Stimulated activated CD4-positive, alpha-beta T cell treated with anti-CD3 and anti-CD28 coated beads, Interleukin-12 subunit alpha, Interleukin-12 subunit beta, amount 100 ng/mL, for 4 hours (primary cell): ENCODE results near the gene LRRFIP2.
"Not testable (repeated sequence)": the region's sequence is repeated elsewhere in the genome, so short reads cannot be mapped to it uniquely, and the experiment has no call there.

Experiments used
- DNase-seq: peaks from one replicate; pipeline ENCODE4 v3.0.0-alpha.2; 2020

Gene LRRFIP2

GRCh38 chr3:37112987-37113386 lies 61.4 kb downstream of the LRRFIP2 start:
- no peak for DNase-seq

GRCh38 chr3:37111199-37111598 lies 63.2 kb downstream of the LRRFIP2 start:
- DNase-seq = no peak

DNA sequence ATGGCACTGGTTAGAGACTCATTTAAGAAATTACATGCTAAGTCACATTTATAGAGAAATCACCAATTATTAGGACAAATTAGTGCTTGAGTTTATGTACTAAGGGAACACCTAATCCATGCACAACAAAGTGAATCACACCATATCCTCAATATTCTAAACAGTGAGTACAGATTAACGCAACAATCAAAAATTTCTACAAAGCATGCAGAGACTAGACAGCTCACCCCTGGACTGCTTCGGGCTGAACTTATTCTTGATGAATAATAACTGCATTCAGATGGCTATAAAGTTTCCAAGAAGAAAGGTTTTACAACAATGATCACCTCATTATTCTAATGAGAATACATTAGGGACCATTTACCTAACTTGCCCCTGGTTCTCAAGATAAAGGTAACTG lies 66.5 kb downstream of the LRRFIP2 start:
- DNase-seq = no peak

DNA sequence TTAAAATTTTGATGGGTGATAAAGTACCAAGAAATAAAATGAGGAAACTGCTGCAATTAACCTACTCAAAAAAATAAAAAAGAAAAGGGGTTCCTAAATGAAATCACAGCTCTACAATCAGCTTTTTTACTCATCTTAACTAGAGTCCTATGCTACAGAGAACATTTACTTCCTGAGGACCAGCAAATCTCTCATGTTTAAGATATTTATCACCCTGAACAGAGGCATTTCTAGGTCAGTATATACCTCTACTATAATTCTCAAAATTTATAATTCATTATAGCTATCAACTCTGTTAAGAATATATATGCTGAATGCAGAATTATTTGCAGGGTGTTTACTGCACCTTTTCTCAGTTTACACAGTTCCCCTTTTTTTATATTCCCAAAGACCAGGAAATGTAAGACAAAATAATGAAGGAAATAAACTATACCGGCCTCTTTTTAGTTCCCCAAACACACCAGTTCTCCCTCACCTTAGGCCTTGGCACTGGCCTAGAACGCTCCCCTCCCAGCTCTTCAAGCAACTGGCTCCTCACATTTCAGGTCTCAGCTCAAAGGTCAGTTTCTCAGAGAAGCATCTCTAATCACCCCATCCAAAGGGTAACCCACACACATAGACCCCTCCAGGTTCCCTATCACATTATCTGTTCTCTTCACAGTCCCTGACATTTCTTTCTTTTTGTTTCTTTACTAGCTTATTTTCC lies 71.1 kb downstream of the LRRFIP2 start:
- no peak for DNase-seq

- no peak for DNase-seq
Observed at GRCh38 chr3:37100411-37100810, 74.0 kb downstream of the LRRFIP2 start.

GRCh38 chr3:37099469-37099868 lies 74.9 kb downstream of the LRRFIP2 start:
- DNase-seq = no peak

GRCh38 chr3:37098884-37099283 lies 75.5 kb downstream of the LRRFIP2 start:
- no peak for DNase-seq

DNA sequence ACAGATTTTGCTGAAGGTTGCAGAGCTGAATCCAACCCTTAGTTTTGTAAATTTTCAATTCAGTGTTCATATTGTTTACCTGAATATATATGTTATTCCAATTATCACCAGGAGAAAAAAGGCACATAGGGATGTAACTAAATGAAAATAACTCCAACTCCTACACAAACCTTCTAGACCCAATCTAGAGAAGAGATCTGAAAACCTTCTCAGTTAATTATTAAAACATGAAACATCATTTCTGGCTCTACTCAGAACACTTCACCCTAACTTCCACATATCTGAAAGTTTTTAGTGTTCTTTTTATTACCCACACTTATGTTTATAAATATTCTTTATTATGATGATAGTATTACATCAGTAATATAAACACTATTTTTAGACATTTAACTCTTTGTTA lies 76.6 kb downstream of the LRRFIP2 start:
- DNase-seq = no peak

- DNase-seq = no peak
Observed at GRCh38 chr3:37096975-37097374, 77.4 kb downstream of the LRRFIP2 start.

DNA sequence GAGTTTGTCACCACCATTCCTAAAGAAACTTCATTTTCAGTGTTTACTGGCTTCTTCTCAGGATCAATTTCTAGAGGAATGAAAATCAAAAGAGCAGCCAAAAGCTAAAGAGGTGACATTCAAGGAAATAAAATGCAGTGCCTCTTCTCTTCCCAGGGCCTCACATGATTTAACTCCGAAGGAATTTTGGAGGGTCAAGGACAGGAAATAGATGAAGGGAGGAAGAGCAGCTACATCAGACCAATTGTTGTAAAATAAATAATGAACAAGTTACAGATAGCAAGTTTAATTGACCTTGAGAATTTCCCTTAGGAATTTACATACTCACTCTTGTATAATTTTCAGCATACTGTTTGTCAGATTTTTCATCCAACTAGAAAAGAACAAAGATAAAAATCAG lies 78.1 kb downstream of the LRRFIP2 start:
- DNase-seq = no peak

- DNase-seq = no peak
Observed at GRCh38 chr3:37094636-37095035, 79.7 kb downstream of the LRRFIP2 start.

- no peak for DNase-seq
Observed at GRCh38 chr3:37093481-37093880, 80.9 kb downstream of the LRRFIP2 start.

DNA sequence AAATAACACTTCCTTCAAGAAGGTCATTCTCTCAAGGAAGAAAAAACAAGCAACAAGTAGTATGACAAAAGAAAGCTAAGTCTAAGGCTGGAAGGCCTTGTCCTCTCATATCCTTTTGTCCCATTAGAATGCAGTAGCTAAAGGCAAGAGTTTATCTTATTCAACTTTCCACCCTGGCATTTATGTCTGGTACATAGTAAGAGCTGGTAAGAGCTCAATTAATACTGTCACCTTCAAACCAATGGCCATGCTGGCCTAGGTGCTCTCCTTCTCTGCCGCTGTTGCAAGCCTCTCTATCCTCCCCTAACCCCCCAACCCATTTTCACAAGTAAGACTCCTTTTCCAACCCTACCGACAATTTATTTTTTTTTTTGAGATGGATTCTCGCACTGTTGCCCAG lies 81.9 kb downstream of the LRRFIP2 start:
- DNase-seq = no peak

GRCh38 chr3:37087870-37088269 lies 86.5 kb downstream of the LRRFIP2 start:
- DNase-seq = no peak

GRCh38 chr3:37086918-37087317 lies 87.5 kb downstream of the LRRFIP2 start:
- DNase-seq = no peak

GRCh38 chr3:37082317-37082716 lies 92.1 kb downstream of the LRRFIP2 start:
- no peak for DNase-seq

GRCh38 chr3:37075955-37076354 lies 98.4 kb downstream of the LRRFIP2 start:
- no peak for DNase-seq

DNA sequence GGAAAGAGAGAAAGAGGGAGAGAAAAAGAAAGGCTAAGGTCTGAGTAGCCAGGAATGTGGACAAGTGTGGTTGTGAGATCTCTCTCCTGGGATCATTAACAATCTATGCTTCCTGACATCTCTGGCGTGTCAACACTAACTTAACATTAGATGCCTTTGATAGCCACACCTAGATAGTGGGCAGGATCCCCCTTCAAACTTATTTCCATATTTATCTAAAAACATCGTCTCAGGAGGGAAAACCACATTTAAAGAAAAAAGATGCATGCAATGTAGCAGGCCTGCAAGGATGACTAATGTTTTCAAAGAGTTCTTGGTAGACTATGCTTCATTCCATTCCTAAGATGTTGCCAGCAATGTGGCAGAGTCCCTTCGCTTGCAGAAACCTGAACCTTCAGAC lies 100.2 kb downstream of the LRRFIP2 start:
- DNase-seq = no peak

- no peak for DNase-seq
Observed at GRCh38 chr3:37072892-37073291, 101.5 kb downstream of the LRRFIP2 start.

GRCh38 chr3:37071921-37072320 lies 102.5 kb downstream of the LRRFIP2 start:
- no peak for DNase-seq

- DNase-seq = no peak
Observed at GRCh38 chr3:37068031-37068430, 106.4 kb downstream of the LRRFIP2 start.

DNA sequence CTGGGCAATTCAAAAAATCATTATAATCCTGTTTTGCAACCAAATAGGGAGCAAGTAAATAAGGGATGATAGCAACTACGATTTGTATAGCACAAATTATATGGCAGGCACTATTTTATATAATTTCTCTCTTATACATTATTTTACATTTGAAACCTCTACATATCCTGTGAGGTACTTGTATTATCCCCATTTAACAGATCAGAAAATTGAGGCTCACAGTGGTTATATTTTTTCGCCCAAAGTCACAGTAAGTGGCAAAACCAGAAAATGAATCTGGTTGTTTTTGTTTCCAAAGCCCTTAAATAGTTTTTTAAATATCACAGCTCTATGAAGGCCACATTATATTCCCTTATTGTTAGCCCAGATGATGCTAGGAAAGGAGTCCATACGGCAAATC lies 106.8 kb downstream of the LRRFIP2 start:
- DNase-seq = no peak

DNA sequence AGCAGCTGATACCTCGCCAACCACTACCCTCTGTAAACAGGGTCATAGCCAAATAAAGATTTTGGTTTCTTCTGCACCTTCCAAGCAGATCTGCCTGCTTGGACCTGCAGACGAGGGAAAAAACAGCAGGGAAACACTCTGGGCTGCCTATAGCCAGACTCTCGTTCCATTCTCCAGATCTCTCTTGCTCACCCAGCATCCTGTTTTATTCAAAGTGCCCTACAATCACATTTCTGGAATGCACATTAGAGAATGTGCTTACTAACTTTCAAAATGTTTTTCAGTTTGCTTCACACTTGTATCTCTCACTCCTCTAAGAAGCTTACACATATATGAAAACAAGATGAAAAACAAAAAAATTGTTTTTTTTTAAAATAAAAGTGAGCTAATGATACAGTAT lies 109.6 kb downstream of the LRRFIP2 start:
- DNase-seq = no peak

DNA sequence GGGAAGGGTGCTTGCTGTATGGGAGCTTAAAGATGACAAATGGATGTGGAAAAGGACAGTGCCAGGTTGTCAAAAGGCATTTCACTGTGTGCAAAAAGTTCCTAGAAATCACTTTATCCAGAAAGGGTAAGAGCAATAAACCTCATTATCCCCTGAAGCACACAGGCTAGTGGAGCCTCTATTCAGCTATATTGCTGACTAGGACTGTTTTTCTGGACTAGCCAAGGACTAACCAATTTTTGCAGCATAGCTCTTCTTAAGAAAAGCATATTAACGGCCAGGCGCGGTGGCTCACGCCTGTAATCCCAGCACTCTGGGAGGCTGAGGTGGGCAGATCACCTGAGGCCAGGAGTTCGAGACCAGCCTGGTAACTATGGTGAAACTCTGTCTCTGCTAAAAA lies 116.3 kb downstream of the LRRFIP2 start:
- no peak for DNase-seq

GRCh38 chr3:37056826-37057225 lies 117.6 kb downstream of the LRRFIP2 start:
- no peak for DNase-seq

DNA sequence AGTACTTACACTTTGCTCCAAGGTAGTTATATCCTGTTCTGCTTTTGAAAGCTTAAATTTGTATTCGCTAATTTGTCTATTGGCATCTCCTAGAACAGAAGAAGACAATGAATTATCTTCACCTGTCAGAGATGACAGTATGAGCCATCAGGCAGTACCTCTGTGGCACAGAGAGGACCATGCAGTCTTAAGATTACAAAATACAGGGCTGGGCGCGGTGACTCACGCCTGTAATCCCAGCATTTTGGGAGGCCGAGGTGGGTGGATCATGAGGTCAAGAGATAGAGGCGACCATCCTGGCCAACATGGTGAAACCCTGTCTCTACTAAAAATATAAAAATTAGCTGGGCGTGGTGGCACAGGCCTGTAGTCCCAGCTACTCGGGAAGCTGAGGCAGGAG lies 119.3 kb downstream of the LRRFIP2 start:
- DNase-seq = not testable (repeated sequence)
